HG03442 (cell line): ENCODE data around the gene SLC5A6.
"Not testable (repeated sequence)": the region's sequence is repeated elsewhere in the genome, so short reads cannot be mapped to it uniquely, and the experiment has no call there.

Experiments
- ATAC-seq: cut with Tn5 transposase; IDR thresholded peaks from one replicate; pipeline ENCODE4 v1.9.1; 2021; ENCODE audit warnings: mild to moderate bottlenecking, moderate library complexity; ENCODE audit not compliant: unreplicated experiment

SLC5A6 gene

GRCh38 chr2:27177441-27178351 lies 34.4 kb downstream of the SLC5A6 start:
- no peak for ATAC-seq

- ATAC-seq = not testable (repeated sequence)
Observed at GRCh38 chr2:27175781-27176180, 36.3 kb downstream of the SLC5A6 start.

- ATAC-seq = no peak
Observed at GRCh38 chr2:27175330-27175729, 36.7 kb downstream of the SLC5A6 start.

- no peak for ATAC-seq
Observed at GRCh38 chr2:27174638-27175037, 37.4 kb downstream of the SLC5A6 start.

- no peak for ATAC-seq
Observed at GRCh38 chr2:27171351-27171848, 40.7 kb downstream of the SLC5A6 start.

GRCh38 chr2:27170581-27171337 lies 41.3 kb downstream of the SLC5A6 start:
- no peak for ATAC-seq

- no peak for ATAC-seq
Observed at GRCh38 chr2:27164960-27165763, 46.9 kb downstream of the SLC5A6 start.

GRCh38 chr2:27162151-27163121 lies 49.6 kb downstream of the SLC5A6 start:
- ATAC-seq = no peak

- no peak for ATAC-seq
Observed at GRCh38 chr2:27160191-27160590, 51.9 kb downstream of the SLC5A6 start.

GRCh38 chr2:27159271-27159670 lies 52.8 kb downstream of the SLC5A6 start:
- no peak for ATAC-seq

- ATAC-seq = no peak
Observed at GRCh38 chr2:27158468-27158867, 53.6 kb downstream of the SLC5A6 start.

GRCh38 chr2:27155069-27155520 lies 57.0 kb downstream of the SLC5A6 start:
- no peak for ATAC-seq

GRCh38 chr2:27154488-27154887 lies 57.6 kb downstream of the SLC5A6 start:
- no peak for ATAC-seq

- ATAC-seq = no peak
Observed at GRCh38 chr2:27152796-27153464, 59.1 kb downstream of the SLC5A6 start.

GRCh38 chr2:27152102-27152795 lies 59.8 kb downstream of the SLC5A6 start:
- ATAC-seq = no peak

GRCh38 chr2:27150639-27151230 lies 61.3 kb downstream of the SLC5A6 start:
- ATAC-seq = no peak
